Measurements from ENCODE around the gene LMO3.

Gene LMO3

GRCh38 chr12:16606117-16606200 is at the start of gene LMO3:
TSS of gene LMO3 (minus strand) at chr12:16606162. CDS start at chr12:16600860, 5,302 bp downstream.
- in situ Hi-C loops (cut with MboI; ENCODE audit: low sequenced_read_pairs), result no loop called here

- in situ Hi-C loops (cut with MboI; ENCODE audit: low sequenced_read_pairs), result no loop called here
Measured at GRCh38 chr12:16636435-16637055, 30.6 kb upstream of the LMO3 start.

- in situ Hi-C loops (cut with MboI; ENCODE audit: low sequenced_read_pairs), result no loop called here
Measured at GRCh38 chr12:16634786-16635185, 28.8 kb upstream of the LMO3 start.

- in situ Hi-C loops (cut with MboI; ENCODE audit: low sequenced_read_pairs), result no loop called here
Measured at GRCh38 chr12:16626991-16627390, 21.0 kb upstream of the LMO3 start.

GRCh38 chr12:16622338-16622737 is 16.4 kb upstream of the LMO3 start:
- in situ Hi-C loops (cut with MboI; ENCODE audit: low sequenced_read_pairs), result no loop called here

- in situ Hi-C loops (cut with MboI; ENCODE audit: low sequenced_read_pairs), result no loop called here
Measured at GRCh38 chr12:16619537-16619936, 13.6 kb upstream of the LMO3 start.

- in situ Hi-C loops (cut with MboI; ENCODE audit: low sequenced_read_pairs), result no loop called here
Measured at GRCh38 chr12:16618256-16618655, 12.3 kb upstream of the LMO3 start.

GRCh38 chr12:16613199-16613598 is 7.2 kb upstream of the LMO3 start:
- in situ Hi-C loops (cut with MboI; ENCODE audit: low sequenced_read_pairs), result no loop called here

GRCh38 chr12:16612647-16613046 is 6.7 kb upstream of the LMO3 start:
- in situ Hi-C loops (cut with MboI; ENCODE audit: low sequenced_read_pairs), result no loop called here

GRCh38 chr12:16611146-16611545 is 5.2 kb upstream of the LMO3 start:
- in situ Hi-C loops (cut with MboI; ENCODE audit: low sequenced_read_pairs), result no loop called here

GRCh38 chr12:16610743-16611142 is 4.8 kb upstream of the LMO3 start:
- in situ Hi-C loops (cut with MboI; ENCODE audit: low sequenced_read_pairs), result no loop called here

- in situ Hi-C loops (cut with MboI; ENCODE audit: low sequenced_read_pairs), result no loop called here
Measured at GRCh38 chr12:16610001-16610585, 4.1 kb upstream of the LMO3 start.

GRCh38 chr12:16608946-16609539 is 3.1 kb upstream of the LMO3 start:
- in situ Hi-C loops (cut with MboI; ENCODE audit: low sequenced_read_pairs), result no loop called here

- in situ Hi-C loops (cut with MboI; ENCODE audit: low sequenced_read_pairs), result no loop called here
Measured at GRCh38 chr12:16607906-16608775, 2.2 kb upstream of the LMO3 start.

- in situ Hi-C loops (cut with MboI; ENCODE audit: low sequenced_read_pairs), result no loop called here
Measured at GRCh38 chr12:16606991-16607390, 1.0 kb upstream of the LMO3 start.

GRCh38 chr12:16606201-16606849 is 363 bp upstream of the LMO3 start:
- in situ Hi-C loops (cut with MboI; ENCODE audit: low sequenced_read_pairs), result no loop called here

GRCh38 chr12:16605642-16606116 is 283 bp downstream of the LMO3 start:
- in situ Hi-C loops (cut with MboI; ENCODE audit: low sequenced_read_pairs), result no loop called here

GRCh38 chr12:16604596-16605252 is 1.2 kb downstream of the LMO3 start:
- in situ Hi-C loops (cut with MboI; ENCODE audit: low sequenced_read_pairs), result no loop called here

- in situ Hi-C loops (cut with MboI; ENCODE audit: low sequenced_read_pairs), result no loop called here
Measured at GRCh38 chr12:16603916-16604575, 1.9 kb downstream of the LMO3 start.

GRCh38 chr12:16603260-16603915 is 2.6 kb downstream of the LMO3 start:
- in situ Hi-C loops (cut with MboI; ENCODE audit: low sequenced_read_pairs), result no loop called here

Data from HL-60/S4 treated with retinoic acid at 250 ng/mL for 4 days and 3 days (cell line).